OCI-LY3 (cell line): ENCODE data around the gene AQP2.
A peak's percentile ranks its signal among the peaks of the same experiment; 100 is the strongest.

Experiments used
- H2AFZ ChIP-seq: fragments of 200-600, 300-600 bp; shearing (Covaris generic); 2 replicates; pipeline ENCODE4 v1.6.0; 2014; ENCODE audit warnings: antibody characterized with exemption, low read depth, low read length
- H3K27ac ChIP-seq: fragments of 200-600, 300-600 bp; sonication (generic); 2 replicates; pipeline ENCODE4 v1.5.1; 2014; ENCODE audit warnings: mild to moderate bottlenecking, low read length, moderate library complexity, mixed read lengths
- H3K27me3 ChIP-seq: fragments of 200-600, 300-600 bp; sonication (generic); 2 replicates; pipeline ENCODE4 v1.6.1; 2014; ENCODE audit warnings: low read depth, low read length, mixed read lengths
- H3K36me3 ChIP-seq: fragments of 200-600, 300-600 bp; sonication (generic); replicated peaks from 2 replicates; pipeline ENCODE3; 2014; ENCODE audit warnings: low read depth, low read length, mixed read lengths
- H3K4me1 ChIP-seq: fragments of 300-600, 200-600 bp; sonication (generic); 2 replicates; pipeline ENCODE4 v1.6.1; 2014; ENCODE audit warnings: low read length, mixed read lengths
- H3K4me2 ChIP-seq: fragments of 200-600, 300-600 bp; sonication (generic); 2 replicates; pipeline ENCODE4 v1.6.1; 2014; ENCODE audit warnings: low read length, mixed read lengths
- H3K4me3 ChIP-seq: fragments of 300-600, 200-600 bp; sonication (generic); 2 replicates; pipeline ENCODE4 v1.5.1; 2014; ENCODE audit warnings: antibody characterized with exemption, mild to moderate bottlenecking, low read length, moderate library complexity
- H3K79me2 ChIP-seq: fragments of 300-600, 200-600 bp; shearing (Covaris generic); 2 replicates; pipeline ENCODE4 v1.6.1; 2014; ENCODE audit warnings: mild to moderate bottlenecking, low read length, mixed read lengths
- H3K9ac ChIP-seq: fragments of 300-600, 200-600 bp; shearing (Covaris generic); 2 replicates; pipeline ENCODE4 v1.6.0; 2014; ENCODE audit warnings: mild to moderate bottlenecking, low read length, moderate library complexity
- H3K9me3 ChIP-seq: fragments of 200-600, 300-600 bp; shearing (Covaris generic); 2 replicates; pipeline ENCODE4 v1.6.1; 2014; ENCODE audit warnings: low read length, mixed read lengths; ENCODE audit not compliant: insufficient read depth
- H4K20me1 ChIP-seq: fragments of 200-600, 300-600 bp; sonication (generic); 2 replicates; pipeline ENCODE4 v1.6.1; 2016; ENCODE audit warnings: low read length, mixed read lengths; ENCODE audit not compliant: insufficient read depth
- CTCF ChIP-seq: fragments of 200-600, 300-600 bp; sonication (generic); IDR thresholded peaks from 2 replicates; pipeline ENCODE4 v1.5.1; 2014; ENCODE audit warnings: antibody characterized with exemption, low read length, low read depth
- EZH2phosphoT487 ChIP-seq: fragments of 200-600 bp; shearing (Covaris generic); IDR thresholded peaks from 2 replicates; pipeline ENCODE4 v1.6.1; 2018; ENCODE audit warnings: antibody characterized with exemption, mixed run types, low read depth

The AQP2 gene

DNA sequence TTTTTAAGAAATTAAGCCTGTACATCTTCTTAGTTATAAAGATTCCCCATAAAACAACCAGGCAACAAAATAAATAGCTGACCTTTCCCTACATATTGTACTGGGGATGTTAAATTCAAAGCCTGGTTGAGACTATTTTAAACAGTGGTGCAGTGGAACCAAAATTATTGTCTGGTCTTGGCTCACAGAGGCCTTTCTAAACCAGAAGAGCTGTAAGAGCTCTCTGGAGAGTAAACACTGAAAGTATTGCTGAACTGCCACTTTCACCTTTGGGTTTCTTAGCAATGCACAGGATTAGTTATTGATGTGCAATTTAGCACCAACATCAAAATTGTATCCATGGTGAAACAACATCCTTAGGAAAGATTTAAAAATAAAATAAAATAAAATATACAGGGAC is 54.2 kb downstream of the AQP2 start:
- Histone ChIP-seq H3K4me1 (peaks cover 21% of the 10 kb centered on the region), H3K4me2 (no peak overlapping the region), H3K36me3 (peaks cover 56% of the 10 kb centered on the region), H3K79me2 (peaks cover 36% of the 10 kb centered on the region), H3K9ac (no peak overlapping the region), H3K27ac (no peak overlapping the region), H3K27me3 (no peaks in the 10 kb centered on the region), H2AFZ (no peak overlapping the region), H3K9me3 (no peaks in the 10 kb centered on the region), H3K4me3 (no peak overlapping the region), H4K20me1 (peaks cover 21% of the 10 kb centered on the region)
- TF ChIP-seq EZH2phosphoT487, result no peak
- TF ChIP-seq CTCF, result no peak

- TF ChIP-seq EZH2phosphoT487 (no peak), CTCF (no peak)
- no peak overlapping the region for H3K4me3 ChIP-seq
- H2AFZ ChIP-seq, result no peak overlapping the region
- no peaks in the 10 kb centered on the region for H3K9me3 ChIP-seq
- peaks cover 58% of the 10 kb centered on the region for H3K36me3 ChIP-seq
- H3K79me2 ChIP-seq, result peaks cover 40% of the 10 kb centered on the region
- no peak overlapping the region for H3K4me2 ChIP-seq
- H3K9ac ChIP-seq, result no peak overlapping the region
- H3K27me3 ChIP-seq, result no peaks in the 10 kb centered on the region
- no peak overlapping the region for H3K27ac ChIP-seq
- H3K4me1 ChIP-seq, result peaks cover 21% of the 10 kb centered on the region
- H4K20me1 ChIP-seq, result peaks cover 21% of the 10 kb centered on the region
Observed at GRCh38 chr12:50005175-50005574, 54.6 kb downstream of the AQP2 start.

DNA sequence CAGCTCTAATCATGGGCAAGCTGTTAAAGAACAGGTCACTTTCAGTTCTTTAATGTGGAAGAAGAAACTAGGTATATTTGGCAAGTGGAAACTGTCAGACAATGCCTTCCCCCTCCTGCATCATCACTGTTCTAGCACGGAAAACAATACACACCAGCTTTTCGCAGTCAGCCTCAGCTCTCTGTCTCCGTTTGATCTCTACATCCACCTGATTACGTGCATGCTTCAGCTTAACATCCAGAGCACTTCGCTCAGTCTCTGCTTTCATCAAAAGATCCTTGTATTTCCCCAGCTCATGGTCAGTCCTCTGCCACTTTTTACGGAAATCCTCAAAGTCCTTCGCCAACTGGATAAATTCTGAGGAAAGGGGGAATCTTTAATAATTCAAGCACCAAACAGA is 55.7 kb downstream of the AQP2 start:
- Histone ChIP-seq H3K4me2 (0 out of 2 replicates have a peak overlapping the region, but pooled peaks have one; percentile 12), H4K20me1 (peaks cover 21% of the 10 kb centered on the region), H3K27me3 (no peaks in the 10 kb centered on the region), H3K36me3 (peaks cover 49% of the 10 kb centered on the region), H3K9ac (no peak overlapping the region), H2AFZ (no peak overlapping the region), H3K4me1 (peaks cover 21% of the 10 kb centered on the region), H3K79me2 (peaks cover 43% of the 10 kb centered on the region), H3K27ac (0 out of 2 replicates have a peak overlapping the region, but pooled peaks have one; percentile 7), H3K4me3 (no peak overlapping the region), H3K9me3 (no peaks in the 10 kb centered on the region)
- no peak for TF ChIP-seq EZH2phosphoT487
- no peak for TF ChIP-seq CTCF

- Histone ChIP-seq H3K36me3 (peaks cover 45% of the 10 kb centered on the region), H3K27me3 (no peaks in the 10 kb centered on the region), H2AFZ (no peak overlapping the region), H3K9me3 (no peaks in the 10 kb centered on the region), H3K79me2 (peaks cover 43% of the 10 kb centered on the region), H3K4me3 (no peak overlapping the region), H3K4me2 (0 out of 2 replicates have a peak overlapping the region, but pooled peaks have one; percentile 12), H3K9ac (no peak overlapping the region), H3K4me1 (peaks cover 21% of the 10 kb centered on the region), H4K20me1 (peaks cover 21% of the 10 kb centered on the region), H3K27ac (no peak overlapping the region)
- TF ChIP-seq CTCF, result no peak
- no peak for TF ChIP-seq EZH2phosphoT487
Observed at GRCh38 chr12:50006754-50007442, 56.4 kb downstream of the AQP2 start.
